ENCODE results near the gene GPR135.

The GPR135 gene

GRCh38 chr14:59483819-59484638 lies 18.8 kb upstream of the GPR135 start, which contains the start of the genes JKAMP and L3HYPDH:
Gene JKAMP (plus strand): TSS chr14:59484517. CDS start chr14:59484590, 73 bp downstream.
Gene L3HYPDH (minus strand): TSS chr14:59484408. CDS start chr14:59484316, 92 bp downstream.
- H3K4me3 ChIP-seq (ENCODE audit: control insufficient read depth in 1 of 7, extremely low read depth in 1 of 7, insufficient read depth in 4 of 7, low read depth in 2 of 7, low read length in 6 of 7), result peak within 1 kb of the TSS; percentile 81 to 97 (median 90)
- DNase-seq, result peak; percentile 97 to 99 (median 99)
- H3K27me3 ChIP-seq (replicated peaks in 2 of 5; ENCODE audit: control insufficient read depth in 4 of 5, insufficient read depth in 5 of 5, low read length in 4 of 5), result no peaks in the 10 kb centered on the region
- under 1% methylated on average over 86 of the region's 92 CpGs for WGBS (ENCODE audit: insufficient coverage)
- H3K9me3 ChIP-seq (ENCODE audit: control extremely low read depth in 1 of 5, control insufficient read depth in 4 of 5, insufficient read depth in 2 of 5, low read depth in 1 of 5, low read length in 4 of 5), result no peaks in the 10 kb centered on the region
- ChIA-PET POLR2A (no interaction called here), CTCF (interaction anchor here (1.1 to 3.4 kb wide), 11 partner anchors 9 to 94 kb away, joined by 3 to 26 read pairs (median 8); partner anchors contain the start of genes CCDC175 and GPR135)
- H3K27ac ChIP-seq (ENCODE audit: insufficient read depth in 1 of 2, low read depth in 1 of 2, low read length in 2 of 2, poor library complexity in 1 of 2, severe bottlenecking in 2 of 2), result peak within 1 kb of the TSS; percentile 66 to 87
- H3K36me3 ChIP-seq (ENCODE audit: control insufficient read depth in 4 of 4, insufficient read depth in 4 of 4, low read length in 3 of 4), result peaks cover 4 to 13% (median 10%) of the 10 kb centered on the region in 4 experiments
- peaks cover 21 to 64% (median 43%) of the 10 kb centered on the region in 4 experiments for H3K4me1 ChIP-seq (ENCODE audit: control extremely low read depth in 1 of 4, control insufficient read depth in 4 of 4, insufficient read depth in 4 of 4, low read length in 3 of 4)

- Histone ChIP-seq H3K36me3 (ENCODE audit: control insufficient read depth in 4 of 4, insufficient read depth in 4 of 4, low read length in 3 of 4) (peaks cover 6 to 13% (median 8%) of the 10 kb centered on the region in 4 experiments), H3K4me3 (ENCODE audit: control insufficient read depth in 1 of 7, extremely low read depth in 1 of 7, insufficient read depth in 4 of 7, low read depth in 2 of 7, low read length in 6 of 7) (peak overlapping the region; percentile 81 to 97 (median 90)), H3K4me1 (ENCODE audit: control extremely low read depth in 1 of 4, control insufficient read depth in 4 of 4, insufficient read depth in 4 of 4, low read length in 3 of 4) (peaks cover 21 to 62% (median 43%) of the 10 kb centered on the region in 4 experiments), H3K27ac (ENCODE audit: insufficient read depth in 1 of 2, low read depth in 1 of 2, low read length in 2 of 2, poor library complexity in 1 of 2, severe bottlenecking in 2 of 2) (peak overlapping the region; percentile 38 to 87), H3K27me3 (replicated peaks in 2 of 5; ENCODE audit: control insufficient read depth in 4 of 5, insufficient read depth in 5 of 5, low read length in 4 of 5) (no peaks in the 10 kb centered on the region), H3K9me3 (ENCODE audit: control extremely low read depth in 1 of 5, control insufficient read depth in 4 of 5, insufficient read depth in 2 of 5, low read depth in 1 of 5, low read length in 4 of 5) (no peaks in the 10 kb centered on the region)
- DNase-seq, result no peak
- ChIA-PET POLR2A (no interaction called here), CTCF (interaction anchor here (0.6 to 3.4 kb wide), 12 partner anchors 8 to 94 kb away, joined by 3 to 26 read pairs (median 8); partner anchors contain the start of genes CCDC175 and GPR135)
- WGBS (ENCODE audit: insufficient coverage), result 3% methylated on average over 15 of the region's 16 CpGs
These were observed 18.2 kb upstream of the GPR135 start for GRCh38 chr14:59483363-59483762.

GRCh38 chr14:59482541-59483331 lies 17.6 kb upstream of the GPR135 start:
- 63% methylated on average over 3 of the region's 6 CpGs for WGBS (ENCODE audit: insufficient coverage)
- POLR2A ChIA-PET, result no interaction called here
- peaks cover 21 to 59% (median 43%) of the 10 kb centered on the region in 4 experiments for H3K4me1 ChIP-seq (ENCODE audit: control extremely low read depth in 1 of 4, control insufficient read depth in 4 of 4, insufficient read depth in 4 of 4, low read length in 3 of 4)

GRCh38 chr14:59481871-59482540 lies 16.8 kb upstream of the GPR135 start:
- peaks cover 21 to 59% (median 43%) of the 10 kb centered on the region in 4 experiments for H3K4me1 ChIP-seq (ENCODE audit: control extremely low read depth in 1 of 4, control insufficient read depth in 4 of 4, insufficient read depth in 4 of 4, low read length in 3 of 4)
- WGBS (ENCODE audit: insufficient coverage), result 89% methylated on average over 2 of the region's 2 CpGs
- no peak for DNase-seq
- ChIA-PET POLR2A (interaction anchor here (0.6 kb wide), 1 partner anchor 214 kb away, joined by 7 read pairs; no protein-coding TSS in a partner anchor), CTCF (interaction anchor here (0.6 to 3.4 kb wide), 8 partner anchors 11 to 826 kb away, joined by 3 to 26 read pairs (median 9); partner anchors contain the start of genes CCDC175 and GPR135)
- H3K36me3 ChIP-seq (ENCODE audit: control insufficient read depth in 4 of 4, insufficient read depth in 4 of 4, low read length in 3 of 4), result peaks cover 3 to 12% (median 10%) of the 10 kb centered on the region in 4 experiments
- H3K9me3 ChIP-seq (ENCODE audit: control extremely low read depth in 1 of 5, control insufficient read depth in 4 of 5, insufficient read depth in 2 of 5, low read depth in 1 of 5, low read length in 4 of 5), result no peaks in the 10 kb centered on the region
- H3K27ac ChIP-seq (ENCODE audit: insufficient read depth in 1 of 2, low read depth in 1 of 2, low read length in 2 of 2, poor library complexity in 1 of 2, severe bottlenecking in 2 of 2), result peak overlapping the region in 1 of 2 experiments; percentile 87
- H3K27me3 ChIP-seq (replicated peaks in 2 of 5; ENCODE audit: control insufficient read depth in 4 of 5, insufficient read depth in 5 of 5, low read length in 4 of 5), result no peaks in the 10 kb centered on the region
- peak overlapping the region in 5 of 7 experiments; percentile 86 to 97 (median 91) for H3K4me3 ChIP-seq (ENCODE audit: control insufficient read depth in 1 of 7, extremely low read depth in 1 of 7, insufficient read depth in 4 of 7, low read depth in 2 of 7, low read length in 6 of 7)

More at GRCh38 chr14:59482541-59483331, 17.6 kb upstream of the GPR135 start:
- peak overlapping the region in 1 of 2 experiments; percentile 87 for H3K27ac ChIP-seq (ENCODE audit: insufficient read depth in 1 of 2, low read depth in 1 of 2, low read length in 2 of 2, poor library complexity in 1 of 2, severe bottlenecking in 2 of 2)
- no peaks in the 10 kb centered on the region for H3K27me3 ChIP-seq (replicated peaks in 2 of 5; ENCODE audit: control insufficient read depth in 4 of 5, insufficient read depth in 5 of 5, low read length in 4 of 5)
- H3K36me3 ChIP-seq (ENCODE audit: control insufficient read depth in 4 of 4, insufficient read depth in 4 of 4, low read length in 3 of 4), result peaks cover 5 to 10% (median 7%) of the 10 kb centered on the region in 4 experiments
- H3K9me3 ChIP-seq (ENCODE audit: control extremely low read depth in 1 of 5, control insufficient read depth in 4 of 5, insufficient read depth in 2 of 5, low read depth in 1 of 5, low read length in 4 of 5), result no peaks in the 10 kb centered on the region
- DNase-seq, result peak in 2 of 3 donors; percentile 50 to 54
- CTCF ChIA-PET, result interaction anchor here (0.6 to 3.4 kb wide), 10 partner anchors 12 to 826 kb away, joined by 3 to 26 read pairs (median 9); partner anchors contain the start of genes CCDC175 and GPR135
- H3K4me3 ChIP-seq (ENCODE audit: control insufficient read depth in 1 of 7, extremely low read depth in 1 of 7, insufficient read depth in 4 of 7, low read depth in 2 of 7, low read length in 6 of 7), result peak overlapping the region in 6 of 7 experiments; percentile 86 to 97 (median 90)

GRCh38 chr14:59481407-59481806 lies 16.2 kb upstream of the GPR135 start:
- Histone ChIP-seq H3K4me1 (ENCODE audit: control extremely low read depth in 1 of 4, control insufficient read depth in 4 of 4, insufficient read depth in 4 of 4, low read length in 3 of 4) (peaks cover 20 to 55% (median 41%) of the 10 kb centered on the region in 4 experiments), H3K9me3 (ENCODE audit: control extremely low read depth in 1 of 5, control insufficient read depth in 4 of 5, insufficient read depth in 2 of 5, low read depth in 1 of 5, low read length in 4 of 5) (no peaks in the 10 kb centered on the region), H3K4me3 (ENCODE audit: control insufficient read depth in 1 of 7, extremely low read depth in 1 of 7, insufficient read depth in 4 of 7, low read depth in 2 of 7, low read length in 6 of 7) (peak overlapping the region in 2 of 7 experiments; percentile 90 to 97), H3K36me3 (ENCODE audit: control insufficient read depth in 4 of 4, insufficient read depth in 4 of 4, low read length in 3 of 4) (peaks cover 6 to 18% (median 15%) of the 10 kb centered on the region in 4 experiments), H3K27ac (ENCODE audit: insufficient read depth in 1 of 2, low read depth in 1 of 2, low read length in 2 of 2, poor library complexity in 1 of 2, severe bottlenecking in 2 of 2) (no peak overlapping the region), H3K27me3 (replicated peaks in 2 of 5; ENCODE audit: control insufficient read depth in 4 of 5, insufficient read depth in 5 of 5, low read length in 4 of 5) (no peaks in the 10 kb centered on the region)
- no peak for DNase-seq
- ChIA-PET POLR2A (interaction anchor here (0.6 kb wide), 1 partner anchor 215 kb away, joined by 7 read pairs; no protein-coding TSS in a partner anchor), CTCF (no interaction called here)
- no CpG with 5 or more reads among the region's 2 CpGs for WGBS (ENCODE audit: insufficient coverage)

- CTCF ChIA-PET, result interaction anchor here (1.6 to 3.3 kb wide), 2 partner anchors 11 to 17 kb away, joined by 5 to 15 read pairs; no protein-coding TSS in a partner anchor
- Histone ChIP-seq H3K4me3 (ENCODE audit: control insufficient read depth in 1 of 7, extremely low read depth in 1 of 7, insufficient read depth in 4 of 7, low read depth in 2 of 7, low read length in 6 of 7) (peak overlapping the region in 1 of 7 experiments; percentile 26), H3K9me3 (ENCODE audit: control extremely low read depth in 1 of 5, control insufficient read depth in 4 of 5, insufficient read depth in 2 of 5, low read depth in 1 of 5, low read length in 4 of 5) (no peaks in the 10 kb centered on the region), H3K36me3 (ENCODE audit: control insufficient read depth in 4 of 4, insufficient read depth in 4 of 4, low read length in 3 of 4) (peaks cover 11 to 30% (median 25%) of the 10 kb centered on the region in 4 experiments), H3K27ac (ENCODE audit: insufficient read depth in 1 of 2, low read depth in 1 of 2, low read length in 2 of 2, poor library complexity in 1 of 2, severe bottlenecking in 2 of 2) (peak overlapping the region in 1 of 2 experiments; percentile 1), H3K4me1 (ENCODE audit: control extremely low read depth in 1 of 4, control insufficient read depth in 4 of 4, insufficient read depth in 4 of 4, low read length in 3 of 4) (peaks cover 10 to 43% (median 29%) of the 10 kb centered on the region in 4 experiments), H3K27me3 (replicated peaks in 2 of 5; ENCODE audit: control insufficient read depth in 4 of 5, insufficient read depth in 5 of 5, low read length in 4 of 5) (no peaks in the 10 kb centered on the region)
- POLR2A ChIA-PET, result no interaction called here
- DNase-seq, result no peak
- 38% methylated on average over 1 of the region's 1 CpG for WGBS (ENCODE audit: insufficient coverage)
These were observed 15.0 kb upstream of the GPR135 start for GRCh38 chr14:59480166-59480565.

Data from common myeloid progenitor, CD34-positive (primary cell).